ENCODE data around the gene HLX. TPM values are rescaled to one million over a fixed set of nuclear protein-coding genes. Genes with fewer than 3 reads are reported as not detected.

HLX gene
- polyA plus RNA-seq, 12 donors: 9.1 to 25.0 (median 15.3) TPM; not detected in 1

- no peak for DNase-seq
Observed at GRCh38 chr1:220893701-220894024, 14.4 kb downstream of the HLX start.

- no peak for DNase-seq
Observed at GRCh38 chr1:220894025-220894923, 15.0 kb downstream of the HLX start.

- no peak for DNase-seq
Observed at GRCh38 chr1:220894924-220895256, 15.6 kb downstream of the HLX start.

- DNase-seq: no peak
Observed at GRCh38 chr1:220895412-220895946, 16.2 kb downstream of the HLX start.

- DNase-seq: no peak
Observed at GRCh38 chr1:220896092-220896491, 16.8 kb downstream of the HLX start.

- no peak for DNase-seq
Observed at GRCh38 chr1:220900842-220901241, 21.6 kb downstream of the HLX start.

GRCh38 chr1:220901881-220902280 lies 22.6 kb downstream of the HLX start:
- no peak for DNase-seq

- no peak for DNase-seq
Observed at GRCh38 chr1:220902916-220903315, 23.7 kb downstream of the HLX start.

GRCh38 chr1:220904876-220905275 lies 25.6 kb downstream of the HLX start:
- DNase-seq: no peak

GRCh38 chr1:220905650-220906560 lies 26.7 kb downstream of the HLX start:
- no peak for DNase-seq

GRCh38 chr1:220906561-220907334 lies 27.5 kb downstream of the HLX start:
- DNase-seq: no peak

- DNase-seq: no peak
Observed at GRCh38 chr1:220908757-220909156, 29.5 kb downstream of the HLX start.

GRCh38 chr1:220910021-220910420 lies 30.8 kb downstream of the HLX start:
- no peak for DNase-seq

GRCh38 chr1:220914283-220915116 lies 35.3 kb downstream of the HLX start:
- no peak for DNase-seq

GRCh38 chr1:220915117-220915440 lies 35.8 kb downstream of the HLX start:
- DNase-seq: no peak

- DNase-seq: no peak
Observed at GRCh38 chr1:220915954-220916353, 36.7 kb downstream of the HLX start.

GRCh38 chr1:220917101-220917500 lies 37.9 kb downstream of the HLX start:
- DNase-seq: no peak

- DNase-seq: no peak
Observed at GRCh38 chr1:220917535-220918209, 38.4 kb downstream of the HLX start.

GRCh38 chr1:220918285-220918951 lies 39.2 kb downstream of the HLX start:
- no peak for DNase-seq

- DNase-seq: no peak
Observed at GRCh38 chr1:220920967-220921366, 41.7 kb downstream of the HLX start.

Data from muscle of arm (tissue), 12 donors.